Measurements from ENCODE around the gene UGT1A8. TPM values are rescaled to one million over a fixed set of nuclear protein-coding genes. Genes with fewer than 3 reads are reported as not detected.

UGT1A8 gene
- total RNA-seq, 1 experiment from 2014 or later: 0.17 TPM

DNA sequence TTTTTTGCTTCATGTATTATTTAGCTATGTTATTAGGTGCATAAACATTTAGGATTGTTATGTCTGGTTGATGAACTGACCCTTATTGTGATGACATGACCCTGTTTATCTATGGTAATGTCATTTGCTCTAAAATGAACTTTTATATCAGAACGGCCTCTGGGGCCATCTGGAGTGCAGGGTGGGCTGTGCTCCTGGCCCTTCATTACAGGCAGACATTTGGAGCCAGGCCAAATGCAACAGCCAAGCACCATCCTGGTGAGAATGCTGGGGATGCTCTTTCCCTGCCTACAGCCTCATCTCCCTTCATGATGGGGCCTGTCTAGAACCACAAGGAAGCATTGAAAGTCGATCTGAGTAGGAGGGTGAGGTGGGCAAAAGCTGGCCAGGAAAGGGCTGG is 198.9 kb downstream of the UGT1A8 start:
- intact Hi-C loops (cut with micrococcal nuclease; ENCODE audit: unreplicated experiment): no loop called here
- Histone ChIP-seq H3K9me2 (ENCODE audit: insufficient read depth) (no peaks in the 10 kb centered on the region), H3K4me1 (replicated peaks; ENCODE audit: insufficient read depth) (no peaks in the 10 kb centered on the region), H3K79me2 (ENCODE audit: low read depth) (no peaks in the 10 kb centered on the region), H3K36me3 (ENCODE audit: low read depth) (no peaks in the 10 kb centered on the region), H3K9me3 (ENCODE audit: insufficient read depth, low read depth) (no peaks in the 10 kb centered on the region), H2AFZ (no peak overlapping the region), H4K20me1 (ENCODE audit: insufficient read depth) (no peaks in the 10 kb centered on the region), H3K27ac (no peak overlapping the region), H3K4me3 (no peak overlapping the region), H3K27me3 (ENCODE audit: insufficient read depth, low read depth) (no peaks in the 10 kb centered on the region), H3K4me2 (no peak overlapping the region), H3F3A (ENCODE audit: insufficient read depth, low read depth) (no peaks in the 10 kb centered on the region)
- no TSS peak for BruUV-seq (replicated peaks)
- no peak for DNase-seq
- TF ChIP-seq, protein P1, sequence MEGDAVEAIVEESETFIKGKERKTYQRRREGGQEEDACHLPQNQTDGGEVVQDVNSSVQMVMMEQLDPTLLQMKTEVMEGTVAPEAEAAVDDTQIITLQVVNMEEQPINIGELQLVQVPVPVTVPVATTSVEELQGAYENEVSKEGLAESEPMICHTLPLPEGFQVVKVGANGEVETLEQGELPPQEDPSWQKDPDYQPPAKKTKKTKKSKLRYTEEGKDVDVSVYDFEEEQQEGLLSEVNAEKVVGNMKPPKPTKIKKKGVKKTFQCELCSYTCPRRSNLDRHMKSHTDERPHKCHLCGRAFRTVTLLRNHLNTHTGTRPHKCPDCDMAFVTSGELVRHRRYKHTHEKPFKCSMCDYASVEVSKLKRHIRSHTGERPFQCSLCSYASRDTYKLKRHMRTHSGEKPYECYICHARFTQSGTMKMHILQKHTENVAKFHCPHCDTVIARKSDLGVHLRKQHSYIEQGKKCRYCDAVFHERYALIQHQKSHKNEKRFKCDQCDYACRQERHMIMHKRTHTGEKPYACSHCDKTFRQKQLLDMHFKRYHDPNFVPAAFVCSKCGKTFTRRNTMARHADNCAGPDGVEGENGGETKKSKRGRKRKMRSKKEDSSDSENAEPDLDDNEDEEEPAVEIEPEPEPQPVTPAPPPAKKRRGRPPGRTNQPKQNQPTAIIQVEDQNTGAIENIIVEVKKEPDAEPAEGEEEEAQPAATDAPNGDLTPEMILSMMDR (conservative IDR thresholded peaks at IDR 0.05): no peak
- TF ChIP-seq EZH2 (IDR thresholded peaks at IDR 0.05; ENCODE audit: low read depth): no peak
- CTCF ChIA-PET: no interaction called here
- POLR2A ChIA-PET (ENCODE audit: unreplicated experiment): no interaction called here

GRCh38 chr2:233816771-233817170 is 199.3 kb downstream of the UGT1A8 start:
- Histone ChIP-seq H3K4me3 (no peak overlapping the region), H2AFZ (no peak overlapping the region), H3K4me1 (replicated peaks; ENCODE audit: insufficient read depth) (no peaks in the 10 kb centered on the region), H3K36me3 (ENCODE audit: low read depth) (no peaks in the 10 kb centered on the region), H3K27ac (no peak overlapping the region), H3K79me2 (ENCODE audit: low read depth) (no peaks in the 10 kb centered on the region), H3F3A (ENCODE audit: insufficient read depth, low read depth) (no peaks in the 10 kb centered on the region), H3K9me2 (ENCODE audit: insufficient read depth) (no peaks in the 10 kb centered on the region), H3K4me2 (no peak overlapping the region), H4K20me1 (ENCODE audit: insufficient read depth) (no peaks in the 10 kb centered on the region), H3K27me3 (ENCODE audit: insufficient read depth, low read depth) (no peaks in the 10 kb centered on the region), H3K9me3 (ENCODE audit: insufficient read depth, low read depth) (no peaks in the 10 kb centered on the region)
- no TSS peak for BruUV-seq (replicated peaks)
- ChIA-PET CTCF (no interaction called here), POLR2A (ENCODE audit: unreplicated experiment) (no interaction called here)
- no peak for DNase-seq
- intact Hi-C loops (cut with micrococcal nuclease; ENCODE audit: unreplicated experiment): no loop called here
- TF ChIP-seq, protein P1 (conservative IDR thresholded peaks at IDR 0.05): no peak
- no peak for TF ChIP-seq EZH2 (IDR thresholded peaks at IDR 0.05; ENCODE audit: low read depth)

DNA sequence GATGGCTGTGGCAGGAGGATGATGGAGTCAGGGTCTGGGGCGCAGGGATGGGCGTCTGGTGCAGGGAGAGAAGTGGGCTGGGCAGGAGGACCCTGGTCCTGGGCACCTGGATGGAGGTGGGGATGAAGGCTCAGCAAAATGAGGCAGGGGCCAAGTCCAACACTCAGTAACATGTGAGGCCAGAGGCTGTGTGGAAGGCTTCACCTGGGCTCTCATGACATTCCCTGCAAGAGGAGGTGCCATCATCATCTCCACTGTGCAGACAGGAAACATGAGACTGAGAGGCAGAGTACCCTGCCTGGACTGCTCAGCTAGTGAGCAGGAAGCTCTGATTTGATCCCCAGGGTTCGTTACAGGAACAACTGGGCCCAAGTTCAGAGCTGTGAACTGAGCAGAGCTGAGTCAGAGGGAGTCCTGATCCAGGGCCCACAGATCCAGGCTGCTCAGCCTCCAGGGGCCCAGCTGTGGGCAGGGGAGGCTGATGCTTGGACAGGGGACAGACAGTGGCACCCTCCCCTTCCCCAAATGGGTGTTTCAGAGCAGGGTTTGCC is 200.0 kb downstream of the UGT1A8 start:
- intact Hi-C loops (cut with micrococcal nuclease; ENCODE audit: unreplicated experiment): no loop called here
- BruUV-seq (replicated peaks): no TSS peak

More for the DNA sequence above, 200.0 kb downstream of the UGT1A8 start:
- Histone ChIP-seq H3K79me2 (ENCODE audit: low read depth) (no peaks in the 10 kb centered on the region), H3K27me3 (ENCODE audit: insufficient read depth, low read depth) (no peaks in the 10 kb centered on the region), H3K4me2 (no peak overlapping the region), H3K36me3 (ENCODE audit: low read depth) (no peaks in the 10 kb centered on the region), H2AFZ (no peak overlapping the region), H3K9me2 (ENCODE audit: insufficient read depth) (no peaks in the 10 kb centered on the region), H3K4me3 (no peak overlapping the region), H4K20me1 (ENCODE audit: insufficient read depth) (no peaks in the 10 kb centered on the region), H3K27ac (no peak overlapping the region), H3K9me3 (ENCODE audit: insufficient read depth, low read depth) (no peaks in the 10 kb centered on the region), H3F3A (ENCODE audit: insufficient read depth, low read depth) (no peaks in the 10 kb centered on the region), H3K4me1 (replicated peaks; ENCODE audit: insufficient read depth) (no peaks in the 10 kb centered on the region)
- DNase-seq: no peak
- TF ChIP-seq, protein P1 (conservative IDR thresholded peaks at IDR 0.05): no peak
- no peak for TF ChIP-seq EZH2 (IDR thresholded peaks at IDR 0.05; ENCODE audit: low read depth)
- POLR2A ChIA-PET (ENCODE audit: unreplicated experiment): interaction anchor here (0.7 kb wide), 1 partner anchor 117 kb away, joined by 3 read pairs; no protein-coding TSS in a partner anchor
- CTCF ChIA-PET: no interaction called here
